Mesenchymal stem cell (in vitro differentiated cells and primary cell): Measurements from ENCODE around the gene RENBP.

Experiments
- DNase-seq: peaks from one replicate; pipeline ENCODE4 v3.0.0-alpha.2; 2013
- H2AFZ ChIP-seq: one replicate; pipeline ENCODE4 v1.6.1; 2013; ENCODE audit warnings: low read depth, mild to moderate bottlenecking, control low read depth, inconsistent platforms, low read length, moderate library complexity
- H2AK5ac ChIP-seq: 2 replicates; pipeline ENCODE4 v1.6.1; 2013; ENCODE audit warnings: low read length, moderate library complexity, mild to moderate bottlenecking, inconsistent platforms; ENCODE audit not compliant: severe bottlenecking
- H2BK120ac ChIP-seq: one replicate; pipeline ENCODE4 v1.6.1; 2013; ENCODE audit warnings: low read depth, mild to moderate bottlenecking, inconsistent platforms, low read length, moderate library complexity
- H2BK12ac ChIP-seq, 2 experiments: one replicate each; pipeline ENCODE4 v1.6.1; 2013; ENCODE audit warnings: inconsistent platforms in 2 of 2, low read length in 2 of 2, mild to moderate bottlenecking in 2 of 2, moderate library complexity in 2 of 2, control low read depth in 1 of 2
- H2BK15ac ChIP-seq: one replicate; pipeline ENCODE4 v1.6.1; 2013; ENCODE audit warnings: mild to moderate bottlenecking, low read depth, inconsistent platforms; ENCODE audit not compliant: poor library complexity, severe bottlenecking
- H2BK5ac ChIP-seq: 2 replicates; pipeline ENCODE4 v1.6.1; 2013; ENCODE audit warnings: low read depth, mild to moderate bottlenecking, low read length, control low read depth, inconsistent platforms; ENCODE audit not compliant: poor library complexity, severe bottlenecking
- H3K14ac ChIP-seq, 2 experiments: one replicate each; pipeline ENCODE4 v1.6.1; 2013; ENCODE audit warnings: inconsistent platforms in 2 of 2, low read length in 2 of 2, control low read depth in 1 of 2, mild to moderate bottlenecking in 1 of 2, moderate library complexity in 1 of 2
- H3K18ac ChIP-seq, 2 experiments: one replicate each; pipeline ENCODE4 v1.6.1; 2013; ENCODE audit warnings: inconsistent platforms in 2 of 2, low read length in 2 of 2, control low read depth in 1 of 2, low read depth in 1 of 2, mild to moderate bottlenecking in 1 of 2
- H3K23ac ChIP-seq, 2 experiments: one replicate each; pipeline ENCODE4 v1.6.1; 2013; ENCODE audit warnings: inconsistent platforms in 2 of 2, low read length in 2 of 2, mild to moderate bottlenecking in 2 of 2, moderate library complexity in 2 of 2, control low read depth in 1 of 2
- H3K27ac ChIP-seq: 2 replicates; pipeline ENCODE4 v1.5.1; 2013; ENCODE audit warnings: mild to moderate bottlenecking, moderate library complexity, low read length, control low read depth, inconsistent platforms; ENCODE audit not compliant: poor library complexity, severe bottlenecking
- H3K27me3 ChIP-seq, 2 experiments: 2 replicates each; pipeline versions ENCODE4 v1.6.1 to v1.7.0; 2013; ENCODE audit warnings: low read length in 2 of 2, mild to moderate bottlenecking in 2 of 2, moderate library complexity in 2 of 2, control low read depth in 1 of 2, inconsistent platforms in 1 of 2; ENCODE audit not compliant: control insufficient read depth in 1 of 2, insufficient read depth in 1 of 2
- H3K36me3 ChIP-seq, 2 experiments: 2 replicates each; pipeline versions ENCODE4 v1.6.1 to v1.7.0; 2013; ENCODE audit warnings: low read length in 2 of 2, control low read depth in 1 of 2, inconsistent platforms in 1 of 2, low read depth in 1 of 2, mild to moderate bottlenecking in 1 of 2; ENCODE audit not compliant: insufficient read depth in 2 of 2, control insufficient read depth in 1 of 2
- H3K4ac ChIP-seq, 2 experiments: one replicate each; pipeline ENCODE4 v1.6.1; 2013; ENCODE audit warnings: inconsistent platforms in 2 of 2, low read length in 2 of 2, mild to moderate bottlenecking in 2 of 2, moderate library complexity in 2 of 2, control low read depth in 1 of 2, low read depth in 1 of 2
- H3K4me1 ChIP-seq: 2 replicates; pipeline ENCODE4 v1.6.1; 2013; ENCODE audit warnings: low read depth, low read length, control low read depth; ENCODE audit not compliant: control insufficient read depth, insufficient read depth
- H3K4me2 ChIP-seq: 2 replicates; pipeline ENCODE4 v1.6.1; 2013; ENCODE audit warnings: low read length, mild to moderate bottlenecking, inconsistent platforms; ENCODE audit not compliant: poor library complexity, severe bottlenecking
- H3K4me3 ChIP-seq, 2 experiments: 2 replicates each; pipeline versions ENCODE4 v1.5.1 to v1.7.0; 2013; ENCODE audit warnings: low read length in 2 of 2, mild to moderate bottlenecking in 2 of 2, control low read depth in 1 of 2, low read depth in 1 of 2; ENCODE audit not compliant: insufficient read depth in 1 of 2
- H3K79me1 ChIP-seq: replicated peaks from 2 replicates; pipeline ENCODE4 v1.6.1; 2013; ENCODE audit warnings: mild to moderate bottlenecking, control low read depth, low read length, inconsistent platforms; ENCODE audit not compliant: poor library complexity, severe bottlenecking
- H3K9ac ChIP-seq: 2 replicates; pipeline ENCODE4 v1.7.0; 2013; ENCODE audit warnings: mild to moderate bottlenecking, low read length, moderate library complexity
- H3K9me3 ChIP-seq: 2 replicates; pipeline ENCODE4 v1.7.0; 2013; ENCODE audit warnings: mild to moderate bottlenecking, low read length; ENCODE audit not compliant: control insufficient read depth
- H4K8ac ChIP-seq: one replicate; pipeline ENCODE4 v1.6.1; 2013; ENCODE audit warnings: inconsistent platforms, mild to moderate bottlenecking, low read length, moderate library complexity
- H4K91ac ChIP-seq: one replicate; pipeline ENCODE4 v1.6.1; 2013; ENCODE audit warnings: mild to moderate bottlenecking, low read length, inconsistent platforms
- WGBS: methylation state at CpG from one replicate; pipeline ENCODE4 v1.1.7; 2013; ENCODE audit warnings: mixed read lengths; 5-methylcytosine and 5-hydroxymethylcytosine counted together

The RENBP gene

DNA sequence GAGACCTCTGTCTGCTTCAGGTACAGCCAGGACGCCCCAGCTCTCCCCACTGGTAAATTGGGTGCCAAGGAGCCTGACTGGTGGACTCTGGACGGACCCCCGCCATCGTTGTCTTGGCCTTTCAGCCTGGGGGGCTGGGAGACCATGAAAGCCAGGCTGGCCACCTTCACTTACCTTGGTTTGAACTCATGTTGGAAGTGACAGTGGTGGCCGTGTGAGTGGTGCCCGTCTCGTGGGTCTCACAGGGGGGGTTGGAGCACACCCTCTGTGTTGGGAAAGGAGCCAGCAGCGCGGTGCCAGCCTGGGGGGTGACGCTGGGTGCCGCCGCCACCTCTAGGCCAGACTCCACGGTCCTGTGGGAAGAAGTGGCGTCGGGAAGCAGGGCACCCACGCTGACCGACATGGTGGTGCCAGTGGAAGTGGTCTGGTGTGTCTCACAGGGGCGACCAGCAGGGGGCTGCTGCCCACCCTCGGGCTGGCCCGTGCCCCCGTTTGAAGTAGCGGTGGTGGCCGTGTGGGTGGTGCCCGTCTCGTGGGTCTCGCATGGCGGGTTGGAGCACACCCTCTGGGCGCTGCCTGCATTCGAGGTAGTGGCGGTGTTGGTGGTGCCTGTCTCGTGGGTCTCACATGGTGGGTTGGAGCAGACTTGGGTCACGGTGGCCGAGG, 9.6 kb upstream of the RENBP start:
- H2AFZ ChIP-seq: no peak overlapping the region
- H2AK5ac ChIP-seq: no peak overlapping the region
- no peak overlapping the region for H3K18ac ChIP-seq
- WGBS: 89% methylated on average over 13 of the region's 33 CpGs
- no peak overlapping the region for H2BK15ac ChIP-seq
- H3K4ac ChIP-seq: peak overlapping the region in 1 of 2 experiments; percentile 46
- H3K4me1 ChIP-seq: peaks cover 8% of the 10 kb centered on the region
- H3K79me1 ChIP-seq: peaks cover 24% of the 10 kb centered on the region
- H2BK120ac ChIP-seq: no peak overlapping the region
- no peak overlapping the region for H3K4me2 ChIP-seq
- H3K4me3 ChIP-seq: no peak overlapping the region
- H4K8ac ChIP-seq: peak overlapping the region; percentile 80
- peak overlapping the region in 1 of 2 experiments; percentile 67 for H2BK12ac ChIP-seq
- peaks cover 97 to 100% of the 10 kb centered on the region in 2 experiments for H3K36me3 ChIP-seq
- H4K91ac ChIP-seq: peak overlapping the region; percentile 66
- DNase-seq: no peak
- H3K27ac ChIP-seq: no peak overlapping the region
- H3K14ac ChIP-seq: no peak overlapping the region
- H3K9ac ChIP-seq: no peak overlapping the region
- H2BK5ac ChIP-seq: no peak overlapping the region
- H3K23ac ChIP-seq: no peak overlapping the region
- no peaks in the 10 kb centered on the region for H3K27me3 ChIP-seq
- H3K9me3 ChIP-seq: no peaks in the 10 kb centered on the region

DNA sequence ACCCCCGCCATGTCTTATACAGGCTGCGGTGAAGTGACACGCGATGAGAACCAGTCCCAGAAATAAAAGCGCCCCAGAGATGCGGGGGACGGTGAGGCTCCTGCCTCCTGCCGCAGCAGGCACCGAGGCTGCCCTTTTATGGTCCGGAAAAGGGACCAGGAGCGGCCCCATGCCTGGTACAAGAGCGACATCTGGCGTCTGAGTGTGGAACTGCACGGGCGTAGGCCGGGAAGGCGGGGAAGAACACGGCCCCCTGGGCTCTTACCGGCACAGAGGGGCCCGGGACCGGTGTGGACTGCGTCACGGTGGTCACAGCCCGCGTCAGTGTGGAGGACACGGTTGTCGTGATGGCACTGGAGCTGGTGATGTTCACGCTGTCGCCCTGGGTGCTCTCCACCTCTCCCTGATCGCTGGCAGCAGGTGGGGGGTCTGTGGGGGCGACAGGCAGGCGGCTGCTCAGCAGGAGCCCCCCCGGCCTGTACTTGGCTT, 8.9 kb upstream of the RENBP start:
- Histone ChIP-seq H3K4me2 (no peak overlapping the region), H4K8ac (peak overlapping the region; percentile 40), H2BK120ac (no peak overlapping the region), H2BK5ac (no peak overlapping the region), H3K14ac (no peak overlapping the region), H2AFZ (no peak overlapping the region), H2AK5ac (peak overlapping the region; percentile 55), H3K27ac (no peak overlapping the region), H3K18ac (no peak overlapping the region), H3K4me1 (peaks cover 11% of the 10 kb centered on the region), H4K91ac (peak overlapping the region; percentile 66), H3K23ac (no peak overlapping the region), H2BK15ac (no peak overlapping the region), H2BK12ac (no peak overlapping the region), H3K79me1 (peaks cover 22% of the 10 kb centered on the region), H3K27me3 (no peaks in the 10 kb centered on the region), H3K36me3 (peaks cover 96 to 99% of the 10 kb centered on the region in 2 experiments), H3K4ac (peak overlapping the region in 1 of 2 experiments; percentile 46), H3K9ac (no peak overlapping the region), H3K9me3 (no peaks in the 10 kb centered on the region), H3K4me3 (no peak overlapping the region)
- WGBS: 8% methylated on average over 20 of the region's 33 CpGs
- DNase-seq: peak; percentile 59

DNA sequence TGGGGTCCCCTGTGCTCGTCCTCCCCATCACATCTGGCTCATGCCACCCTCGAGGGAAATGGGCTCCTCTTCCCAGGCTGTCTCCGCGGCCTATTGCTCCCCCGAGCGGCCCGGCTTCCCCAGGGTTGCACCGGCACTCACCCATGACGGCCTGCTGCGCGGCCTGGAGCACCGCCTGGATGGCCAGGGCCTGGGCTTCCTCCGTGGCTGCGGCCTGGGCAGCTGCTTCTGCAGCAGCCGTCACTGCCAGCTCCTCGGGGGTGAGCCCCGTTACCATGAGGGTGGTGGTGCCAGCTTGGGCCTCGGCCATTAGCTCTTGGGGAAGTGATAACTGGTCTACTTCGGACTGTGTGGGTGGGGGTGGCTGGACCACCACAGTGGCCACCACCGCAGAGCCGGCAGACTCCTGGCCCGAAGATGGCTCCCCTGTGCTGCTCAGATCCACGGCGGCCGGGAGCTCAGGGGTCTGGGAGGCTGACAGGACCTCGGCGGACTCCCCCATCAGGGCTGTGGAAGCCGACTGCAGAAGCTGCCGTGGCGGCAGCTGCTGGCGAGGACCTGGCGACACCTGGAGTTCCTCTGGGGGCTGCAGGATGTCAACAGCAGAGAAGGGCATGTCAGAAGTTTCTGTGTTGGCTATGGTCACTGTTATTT, 8.1 kb upstream of the RENBP start:
- WGBS: 96% methylated on average over 23 of the region's 32 CpGs
- H4K91ac ChIP-seq: no peak overlapping the region
- no peak overlapping the region for H3K4me2 ChIP-seq
- no peaks in the 10 kb centered on the region for H3K27me3 ChIP-seq
- H3K4me1 ChIP-seq: peaks cover 15% of the 10 kb centered on the region
- H2BK12ac ChIP-seq: no peak overlapping the region
- H3K9me3 ChIP-seq: no peaks in the 10 kb centered on the region
- H3K14ac ChIP-seq: no peak overlapping the region
- H4K8ac ChIP-seq: no peak overlapping the region
- H3K4me3 ChIP-seq: no peak overlapping the region
- no peak overlapping the region for H3K9ac ChIP-seq
- H3K4ac ChIP-seq: no peak overlapping the region
- H3K36me3 ChIP-seq: peaks cover 94 to 96% of the 10 kb centered on the region in 2 experiments
- H2BK5ac ChIP-seq: no peak overlapping the region
- H2AFZ ChIP-seq: no peak overlapping the region
- peak overlapping the region; percentile 58 for H2AK5ac ChIP-seq
- H2BK120ac ChIP-seq: no peak overlapping the region
- peaks cover 22% of the 10 kb centered on the region for H3K79me1 ChIP-seq
- no peak overlapping the region for H2BK15ac ChIP-seq
- no peak overlapping the region for H3K18ac ChIP-seq
- no peak for DNase-seq
- H3K23ac ChIP-seq: no peak overlapping the region
- H3K27ac ChIP-seq: no peak overlapping the region

DNA sequence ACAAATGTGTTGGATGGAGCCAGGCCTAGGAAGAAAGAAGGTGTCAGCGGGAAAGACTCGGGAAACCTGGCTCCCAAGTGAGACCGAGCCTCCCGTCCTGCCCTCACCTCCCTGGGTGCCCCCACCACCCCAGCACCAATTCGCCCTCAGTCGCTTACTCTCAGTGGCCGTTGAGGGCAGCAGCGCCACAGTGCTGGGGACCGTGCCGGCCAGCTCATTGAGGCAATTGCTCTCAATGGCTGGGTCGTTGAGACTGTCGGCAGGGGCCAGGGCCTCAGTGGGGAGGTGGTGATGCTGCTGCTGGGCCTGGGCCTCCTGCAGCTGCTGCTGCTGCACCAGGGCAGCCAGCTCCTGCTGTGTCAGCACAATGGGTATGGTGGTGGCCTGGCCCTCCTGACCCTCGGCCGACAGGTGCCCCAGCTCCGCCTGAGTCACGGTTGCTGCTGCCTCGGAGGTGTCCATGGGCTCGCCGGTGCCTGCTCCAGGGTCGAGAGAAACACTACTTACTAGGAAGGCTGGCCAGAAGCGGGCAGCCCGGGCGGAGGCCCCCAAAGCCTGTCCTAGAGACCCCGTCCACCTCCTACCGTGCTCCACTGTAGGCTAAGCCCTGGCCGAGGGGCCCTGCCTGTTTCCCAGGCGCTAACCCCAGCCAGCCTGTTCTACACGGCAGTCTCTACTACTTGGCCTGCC, 7.4 kb upstream of the RENBP start:
- Histone ChIP-seq H3K79me1 (peaks cover 22% of the 10 kb centered on the region), H3K27me3 (no peaks in the 10 kb centered on the region), H3K4me1 (peaks cover 17% of the 10 kb centered on the region), H2BK12ac (no peak overlapping the region), H2BK120ac (no peak overlapping the region), H3K9me3 (no peaks in the 10 kb centered on the region), H4K8ac (no peak overlapping the region), H3K23ac (no peak overlapping the region), H2AK5ac (no peak overlapping the region), H3K36me3 (peaks cover 88 to 93% of the 10 kb centered on the region in 2 experiments), H3K4me3 (no peak overlapping the region), H3K4ac (no peak overlapping the region), H2BK15ac (no peak overlapping the region), H3K9ac (no peak overlapping the region), H2AFZ (no peak overlapping the region), H3K14ac (no peak overlapping the region), H4K91ac (no peak overlapping the region), H2BK5ac (no peak overlapping the region), H3K18ac (no peak overlapping the region), H3K27ac (no peak overlapping the region), H3K4me2 (no peak overlapping the region)
- 96% methylated on average over 22 of the region's 28 CpGs for WGBS
- DNase-seq: no peak
